NOMO-1 treated with dmso at 0.1 percent for 144 hours (cell line): Measurements from ENCODE around the gene RHCG.

Experiments
- DNase-seq: peaks from one replicate; lab custom pipeline; 2025; ENCODE audit not compliant: unreplicated experiment; lab: John Stamatoyannopoulos, UW

Gene RHCG

GRCh38 chr15:89504166-89504565 is 7.8 kb upstream of the RHCG start:
- no peak for DNase-seq

- no peak for DNase-seq
These were observed 6.6 kb upstream of the RHCG start for GRCh38 chr15:89502867-89503595.

GRCh38 chr15:89501646-89502045 is 5.3 kb upstream of the RHCG start:
- no peak for DNase-seq

- DNase-seq: no peak
These were observed 4.3 kb upstream of the RHCG start for GRCh38 chr15:89500397-89501270.

GRCh38 chr15:89499156-89499555 is 2.8 kb upstream of the RHCG start:
- DNase-seq: no peak

- no peak for DNase-seq
These were observed 2.2 kb upstream of the RHCG start for GRCh38 chr15:89498574-89498906.

GRCh38 chr15:89497231-89497630 is 848 bp upstream of the RHCG start:
- no peak for DNase-seq

GRCh38 chr15:89495638-89496145 is 691 bp downstream of the RHCG start:
- DNase-seq: no peak

- DNase-seq: no peak
These were observed 1.3 kb downstream of the RHCG start for GRCh38 chr15:89494941-89495637.

GRCh38 chr15:89494031-89494430 is 2.4 kb downstream of the RHCG start:
- DNase-seq: no peak

- DNase-seq: no peak
These were observed 3.3 kb downstream of the RHCG start for GRCh38 chr15:89492934-89493631.

- DNase-seq: no peak
These were observed 4.2 kb downstream of the RHCG start for GRCh38 chr15:89492111-89492641.

GRCh38 chr15:89490814-89491315 is 5.5 kb downstream of the RHCG start:
- no peak for DNase-seq

- no peak for DNase-seq
These were observed 6.1 kb downstream of the RHCG start for GRCh38 chr15:89490081-89490813.

GRCh38 chr15:89489376-89489775 is 7.0 kb downstream of the RHCG start:
- no peak for DNase-seq

GRCh38 chr15:89487791-89488190 is 8.6 kb downstream of the RHCG start:
- no peak for DNase-seq

- DNase-seq: peak; percentile 15
These were observed 9.7 kb downstream of the RHCG start for GRCh38 chr15:89486726-89487050.

GRCh38 chr15:89483079-89483478 is 13.3 kb downstream of the RHCG start:
- DNase-seq: no peak

- no peak for DNase-seq
These were observed 14.2 kb downstream of the RHCG start for GRCh38 chr15:89482139-89482538.

GRCh38 chr15:89480505-89480904 is 15.9 kb downstream of the RHCG start:
- DNase-seq: no peak
